ENCODE results near the gene KLHDC3. TPM values are rescaled to one million over a fixed set of nuclear protein-coding genes. Genes with fewer than 3 reads are reported as not detected.

The KLHDC3 gene
- total and polyA plus RNA-seq, 12 donors: 51.2 to 144 (median 110) TPM

DNA sequence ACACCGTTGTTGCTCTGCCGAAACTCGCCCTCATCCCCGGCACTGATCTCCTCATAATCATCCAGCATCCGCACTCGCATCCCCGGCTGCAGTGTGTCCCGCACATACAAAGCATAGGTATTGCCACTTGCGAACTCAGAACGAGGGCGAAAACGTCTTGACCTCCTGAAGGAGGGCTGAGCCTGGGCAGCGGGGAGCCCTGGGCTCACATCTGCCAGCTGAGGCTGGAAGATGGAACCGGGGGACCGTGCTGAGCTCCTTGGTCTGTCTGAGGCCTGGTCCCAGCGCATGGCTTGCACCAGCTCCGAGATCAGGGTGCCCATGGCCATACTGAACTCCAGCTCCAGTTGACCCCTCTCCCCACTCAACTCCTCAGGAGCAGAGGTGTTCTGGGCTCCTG is 36.9 kb downstream of the KLHDC3 start:
- Histone ChIP-seq H3K27me3 (no peaks in the 10 kb centered on the region), H3K9me3 (replicated peaks in 1 of 3) (no peaks in the 10 kb centered on the region), H3K36me3 (replicated peaks in 1 of 2) (peaks cover 0 to 48% of the 10 kb centered on the region in 2 donors), H3K4me1 (replicated peaks in 1 of 2) (peaks cover 10 to 12% of the 10 kb centered on the region in 2 donors), H3K4me3 (no peak overlapping the region), H3K27ac (no peak overlapping the region)
- DNase-seq: no peak
- no peak for TF ChIP-seq POLR2A (IDR thresholded peaks at IDR 0.05)
- TF ChIP-seq, protein P1, sequence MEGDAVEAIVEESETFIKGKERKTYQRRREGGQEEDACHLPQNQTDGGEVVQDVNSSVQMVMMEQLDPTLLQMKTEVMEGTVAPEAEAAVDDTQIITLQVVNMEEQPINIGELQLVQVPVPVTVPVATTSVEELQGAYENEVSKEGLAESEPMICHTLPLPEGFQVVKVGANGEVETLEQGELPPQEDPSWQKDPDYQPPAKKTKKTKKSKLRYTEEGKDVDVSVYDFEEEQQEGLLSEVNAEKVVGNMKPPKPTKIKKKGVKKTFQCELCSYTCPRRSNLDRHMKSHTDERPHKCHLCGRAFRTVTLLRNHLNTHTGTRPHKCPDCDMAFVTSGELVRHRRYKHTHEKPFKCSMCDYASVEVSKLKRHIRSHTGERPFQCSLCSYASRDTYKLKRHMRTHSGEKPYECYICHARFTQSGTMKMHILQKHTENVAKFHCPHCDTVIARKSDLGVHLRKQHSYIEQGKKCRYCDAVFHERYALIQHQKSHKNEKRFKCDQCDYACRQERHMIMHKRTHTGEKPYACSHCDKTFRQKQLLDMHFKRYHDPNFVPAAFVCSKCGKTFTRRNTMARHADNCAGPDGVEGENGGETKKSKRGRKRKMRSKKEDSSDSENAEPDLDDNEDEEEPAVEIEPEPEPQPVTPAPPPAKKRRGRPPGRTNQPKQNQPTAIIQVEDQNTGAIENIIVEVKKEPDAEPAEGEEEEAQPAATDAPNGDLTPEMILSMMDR (IDR thresholded peaks at IDR 0.05): no peak
- intact Hi-C loops (cut with DNase I): no loop called here
- 91 to 96% (median 94%) methylated on average over 13 to 17 of the region's 17 CpGs for WGBS, 4 donors

DNA sequence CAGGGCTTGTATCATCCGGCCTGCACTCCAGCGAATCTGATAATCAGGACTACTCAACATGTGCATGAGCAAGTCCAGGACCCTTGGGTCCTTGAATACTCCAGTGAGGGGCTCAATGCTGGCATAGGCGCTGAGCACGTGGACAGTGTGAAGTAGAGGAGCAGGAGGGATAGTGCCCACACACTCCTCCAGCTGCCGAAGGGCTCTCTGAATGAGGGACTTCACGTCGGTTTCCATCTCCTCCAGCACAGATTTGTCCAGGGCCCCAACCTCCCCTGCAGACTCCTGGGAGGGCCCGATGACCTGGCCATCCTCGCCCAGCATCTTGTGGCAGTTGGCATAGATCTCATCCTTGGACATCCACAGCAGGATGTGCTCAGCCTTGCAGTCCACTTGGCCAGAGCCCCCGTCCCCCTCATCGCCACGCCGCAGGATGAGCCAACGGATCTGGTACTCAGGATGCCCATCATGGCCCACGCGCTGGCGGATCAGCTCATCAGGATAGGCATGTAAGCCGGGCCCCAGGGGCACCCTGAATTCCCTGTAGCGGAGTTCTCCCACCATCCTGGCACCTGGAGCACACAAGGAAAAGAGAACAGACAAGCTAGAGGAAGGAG is 38.3 kb downstream of the KLHDC3 start:
- no peaks in the 10 kb centered on the region for H3K27me3 ChIP-seq
- WGBS, 4 donors: 84 to 95% (median 91%) methylated on average over 13 to 19 of the region's 19 CpGs
- intact Hi-C loops (cut with DNase I): no loop called here
- no peak for DNase-seq
- peaks cover 0 to 47% of the 10 kb centered on the region in 2 donors for H3K36me3 ChIP-seq (replicated peaks in 1 of 2)
- peaks cover 10 to 12% of the 10 kb centered on the region in 2 donors for H3K4me1 ChIP-seq (replicated peaks in 1 of 2)
- H3K27ac ChIP-seq: peak overlapping the region in 3 of 5 donors; percentile 61 to 89 (median 87)
- H3K9me3 ChIP-seq (replicated peaks in 1 of 3): no peaks in the 10 kb centered on the region
- H3K4me3 ChIP-seq: peak overlapping the region in 1 of 4 donors; percentile 64
- peak in 1 of 2 donors; percentile 7 for TF ChIP-seq POLR2A (IDR thresholded peaks at IDR 0.05)
- TF ChIP-seq, protein P1 (IDR thresholded peaks at IDR 0.05): no peak

DNA sequence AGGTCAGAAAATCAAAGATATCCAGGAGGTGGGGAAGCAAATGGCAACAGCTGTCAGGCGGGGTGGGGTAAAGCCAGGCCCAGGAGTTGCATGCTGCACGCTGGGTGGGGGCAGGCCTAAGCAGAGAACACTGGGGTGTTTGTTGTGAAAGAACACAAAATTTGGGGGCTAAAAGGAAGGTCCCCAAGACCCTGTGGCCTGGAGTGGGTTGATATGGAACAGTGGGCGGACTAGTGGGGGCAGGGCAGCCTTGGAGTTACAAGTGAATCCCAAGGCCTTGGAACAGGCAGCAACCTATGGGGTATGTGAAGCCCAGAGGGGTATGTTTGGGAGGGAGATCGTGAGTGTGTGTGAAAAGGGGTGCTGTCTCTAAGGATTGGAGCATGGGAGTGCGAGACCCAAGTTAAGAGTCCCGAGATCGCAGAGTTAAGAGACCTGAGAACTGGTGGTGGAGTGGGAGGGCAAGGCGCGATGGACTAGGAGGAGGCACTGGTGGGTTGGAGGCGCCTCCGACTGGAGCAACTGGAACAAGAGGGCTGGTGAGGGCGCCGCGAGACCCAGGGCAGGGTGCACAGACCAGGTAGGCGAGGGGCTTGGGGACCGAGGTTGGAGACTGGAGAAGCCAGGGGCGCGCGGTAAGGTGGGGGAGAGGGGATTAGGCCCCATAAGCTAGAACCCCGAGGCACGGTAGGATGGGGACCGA is 38.9 kb downstream of the KLHDC3 start:
- intact Hi-C loops (cut with DNase I): no loop called here
- Histone ChIP-seq H3K9me3 (replicated peaks in 1 of 3) (no peaks in the 10 kb centered on the region), H3K27me3 (no peaks in the 10 kb centered on the region), H3K36me3 (replicated peaks in 1 of 2) (peaks cover 0 to 48% of the 10 kb centered on the region in 2 donors), H3K4me3 (peak overlapping the region; percentile 29 to 86 (median 66)), H3K27ac (peak overlapping the region; percentile 34 to 89 (median 87)), H3K4me1 (replicated peaks in 1 of 2) (peaks cover 10 to 12% of the 10 kb centered on the region in 2 donors)
- TF ChIP-seq POLR2A (IDR thresholded peaks at IDR 0.05): no peak
- TF ChIP-seq, protein P1 (IDR thresholded peaks at IDR 0.05): no peak
- 11 to 18% (median 11%) methylated on average over 17 to 22 of the region's 22 CpGs for WGBS, 4 donors
- peak in 3 of 7 donors; percentile 29 to 44 (median 31) for DNase-seq

DNA sequence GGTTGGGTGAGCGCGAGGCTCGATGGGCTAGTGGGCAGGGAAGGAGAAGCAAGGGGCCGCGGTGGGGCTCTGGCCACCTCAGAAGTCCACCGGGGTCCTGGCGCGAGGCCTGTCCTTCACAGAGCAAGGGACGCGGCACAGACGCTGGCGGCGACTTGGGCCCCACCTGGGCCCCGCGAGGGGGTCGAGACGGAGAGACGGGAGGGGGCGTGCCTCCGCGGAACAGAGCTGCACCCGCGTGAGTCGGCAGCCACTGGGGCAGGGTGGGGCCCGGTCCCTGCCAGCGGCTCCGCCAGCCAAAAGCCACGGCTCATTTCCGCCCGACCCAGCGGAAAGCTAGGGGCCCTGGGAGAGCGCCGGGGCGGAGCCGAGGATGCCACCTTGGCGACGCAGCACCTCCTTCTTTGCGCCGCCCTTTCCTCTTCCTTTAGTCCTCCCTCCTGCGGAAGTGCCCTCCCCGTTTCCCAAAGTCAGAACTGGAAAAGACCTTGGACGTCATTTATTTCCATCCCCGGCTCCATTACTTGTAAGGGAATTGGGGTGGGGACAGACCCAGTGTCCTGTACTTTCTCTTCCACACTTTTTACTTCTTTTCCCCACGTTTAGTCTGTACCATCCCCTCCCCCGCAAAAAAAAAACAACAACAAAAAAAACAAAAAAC is 39.6 kb downstream of the KLHDC3 start, which contains the start of gene CUL7:
TSS of gene CUL7 (minus strand) at position 307 of the 661 bp plus-strand sequence. CDS start 1,063 bp downstream, outside the sequence.
- peak; percentile 90 to 96 (median 94) for DNase-seq

More for the DNA sequence above, 39.6 kb downstream of the KLHDC3 start, which contains the start of gene CUL7:
- peaks cover 16 to 18% of the 10 kb centered on the region in 2 donors for H3K4me1 ChIP-seq (replicated peaks in 1 of 2)
- no peaks in the 10 kb centered on the region for H3K9me3 ChIP-seq (replicated peaks in 1 of 3)
- H3K27ac ChIP-seq: peak within 1 kb of the TSS; percentile 47 to 89 (median 87)
- H3K36me3 ChIP-seq (replicated peaks in 1 of 2): peaks cover 0 to 42% of the 10 kb centered on the region in 2 donors
- WGBS, 4 donors: 1 to 3% (median 1%) methylated on average over 10 to 42 of the region's 45 CpGs
- peak within 1 kb of the TSS; percentile 29 to 86 (median 66) for H3K4me3 ChIP-seq
- intact Hi-C loops (cut with DNase I): no loop called here
- TF ChIP-seq, protein P1 (IDR thresholded peaks at IDR 0.05): no peak
- TF ChIP-seq POLR2A (IDR thresholded peaks at IDR 0.05): peak; percentile 73
- H3K27me3 ChIP-seq: no peaks in the 10 kb centered on the region
